Choroid plexus epithelial cell (primary cell): Measurements from ENCODE around the gene CRAT.

ENCODE experiments used
- DNase-seq: peaks from one replicate; pipeline ENCODE4 v3.0.0-alpha.2; 2010; ENCODE audit warnings: low read depth
- H3K4me3 ChIP-seq: 2 replicates; pipeline ENCODE4 v1.5.1; 2011; ENCODE audit warnings: low read depth, mild to moderate bottlenecking, control low read depth, low read length, moderate library complexity
- TF ChIP-seq, protein P1 (sequence below): conservative IDR thresholded peaks from 2 replicates; pipeline ENCODE4 v1.5.1; 2011; ENCODE audit warnings: low read depth, mild to moderate bottlenecking, control low read depth, inconsistent platforms, low read length, moderate library complexity

The CRAT gene

DNA sequence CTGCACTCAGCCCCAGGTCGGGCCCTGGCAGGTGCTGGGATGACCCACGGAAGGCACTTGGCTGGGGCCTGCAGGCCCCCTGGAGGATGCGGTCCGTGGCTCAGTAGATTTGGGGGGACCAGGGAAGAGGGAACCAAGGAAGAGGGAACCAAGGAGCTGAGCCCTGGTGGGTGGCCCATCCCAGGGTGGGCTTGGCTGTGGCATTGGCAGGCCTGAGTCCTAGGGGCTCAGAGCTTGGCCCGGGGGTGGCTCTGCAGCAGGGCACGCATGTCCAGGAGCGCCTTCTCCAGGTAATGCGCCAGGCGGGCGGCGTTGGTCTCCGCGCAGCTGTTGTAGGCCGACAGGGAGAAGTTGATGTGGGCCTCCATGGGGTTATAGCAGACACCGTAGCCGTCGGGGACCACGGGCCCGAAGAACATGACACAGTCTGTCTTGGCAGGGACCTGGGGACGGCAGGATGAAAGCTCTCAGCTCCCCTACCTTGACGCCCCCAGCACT lies 15.4 kb downstream of the CRAT start:
- H3K4me3 ChIP-seq: no peak overlapping the region
- TF ChIP-seq, protein P1, sequence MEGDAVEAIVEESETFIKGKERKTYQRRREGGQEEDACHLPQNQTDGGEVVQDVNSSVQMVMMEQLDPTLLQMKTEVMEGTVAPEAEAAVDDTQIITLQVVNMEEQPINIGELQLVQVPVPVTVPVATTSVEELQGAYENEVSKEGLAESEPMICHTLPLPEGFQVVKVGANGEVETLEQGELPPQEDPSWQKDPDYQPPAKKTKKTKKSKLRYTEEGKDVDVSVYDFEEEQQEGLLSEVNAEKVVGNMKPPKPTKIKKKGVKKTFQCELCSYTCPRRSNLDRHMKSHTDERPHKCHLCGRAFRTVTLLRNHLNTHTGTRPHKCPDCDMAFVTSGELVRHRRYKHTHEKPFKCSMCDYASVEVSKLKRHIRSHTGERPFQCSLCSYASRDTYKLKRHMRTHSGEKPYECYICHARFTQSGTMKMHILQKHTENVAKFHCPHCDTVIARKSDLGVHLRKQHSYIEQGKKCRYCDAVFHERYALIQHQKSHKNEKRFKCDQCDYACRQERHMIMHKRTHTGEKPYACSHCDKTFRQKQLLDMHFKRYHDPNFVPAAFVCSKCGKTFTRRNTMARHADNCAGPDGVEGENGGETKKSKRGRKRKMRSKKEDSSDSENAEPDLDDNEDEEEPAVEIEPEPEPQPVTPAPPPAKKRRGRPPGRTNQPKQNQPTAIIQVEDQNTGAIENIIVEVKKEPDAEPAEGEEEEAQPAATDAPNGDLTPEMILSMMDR: no peak
- no peak for DNase-seq

DNA sequence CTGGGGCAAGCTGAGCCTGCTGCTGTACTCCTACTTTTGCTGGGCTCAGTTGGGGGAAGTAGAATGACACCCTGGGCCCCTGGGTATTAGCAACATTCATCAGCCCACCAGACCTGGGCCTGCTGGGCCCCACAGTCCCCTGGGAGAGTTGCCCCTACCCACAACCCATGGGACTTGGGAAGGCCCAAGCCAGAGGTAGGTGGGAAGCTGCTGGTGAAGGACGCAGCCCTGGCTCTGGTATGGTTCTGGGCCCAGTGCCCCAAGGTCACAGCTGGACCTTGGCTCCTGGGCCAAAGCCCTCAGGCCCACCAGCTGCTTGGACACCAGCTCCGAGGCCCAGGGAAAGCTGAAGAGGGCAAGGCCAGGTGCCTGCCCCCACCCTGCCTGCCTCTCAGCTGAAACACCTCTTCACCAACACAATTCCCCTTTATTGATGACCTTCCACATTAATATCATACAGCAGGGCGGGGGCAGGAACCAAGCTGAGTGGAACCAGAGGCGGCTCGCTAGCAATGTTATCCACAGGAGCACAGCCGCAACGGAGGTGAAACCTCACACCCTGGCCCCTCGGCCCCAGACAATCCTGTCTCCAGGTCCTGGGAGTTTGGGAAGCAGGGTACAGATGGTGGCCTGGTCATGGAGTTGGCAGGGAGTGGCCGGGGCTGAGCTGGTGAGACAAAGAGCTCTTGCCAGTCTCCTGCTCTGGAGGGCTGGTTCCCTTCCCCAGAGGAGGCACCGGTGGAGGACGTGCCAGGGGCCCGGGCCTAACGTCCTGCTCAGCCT lies 16.0 kb downstream of the CRAT start:
- no peak overlapping the region for H3K4me3 ChIP-seq
- TF ChIP-seq, protein P1: no peak
- DNase-seq: no peak

DNA sequence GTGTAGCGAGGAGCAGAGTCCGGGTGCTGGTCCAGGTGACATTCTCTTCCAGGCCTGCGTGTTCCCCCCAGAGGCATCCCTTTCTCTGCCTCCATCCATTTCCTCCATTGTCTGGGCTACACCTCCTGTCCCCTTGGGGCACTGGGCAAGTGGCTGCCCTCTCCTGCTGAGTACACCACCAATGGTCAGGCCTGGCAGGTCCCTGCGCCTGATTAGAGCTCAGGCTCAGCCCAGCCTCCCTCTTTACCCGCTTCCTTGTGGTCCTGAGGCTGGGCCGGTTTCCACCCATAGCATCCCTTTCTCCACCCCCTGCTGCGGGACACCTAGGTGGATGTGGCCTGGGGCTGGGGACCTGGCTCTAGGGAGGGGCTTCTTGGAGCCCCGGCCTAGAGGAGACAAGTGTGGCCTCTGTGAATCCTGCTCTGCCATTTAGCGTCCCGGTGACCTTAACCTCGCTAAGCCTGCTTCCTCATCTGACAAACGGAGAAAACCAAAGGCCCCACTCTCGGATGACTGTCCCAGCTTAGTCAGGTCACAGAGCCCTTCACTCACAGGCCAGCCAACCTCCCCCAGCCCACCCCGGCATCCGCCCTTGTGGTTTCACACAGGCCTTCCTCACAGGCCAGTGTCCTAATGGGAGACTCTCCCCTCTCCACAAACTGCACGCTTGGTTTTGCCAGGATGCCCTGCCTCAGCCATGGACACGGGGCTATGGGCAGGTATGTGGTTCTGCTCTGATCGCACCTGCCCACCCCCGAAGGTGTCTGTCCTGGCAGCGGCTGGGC lies 16.8 kb downstream of the CRAT start:
- no peak overlapping the region for H3K4me3 ChIP-seq
- no peak for DNase-seq
- TF ChIP-seq, protein P1: no peak

DNA sequence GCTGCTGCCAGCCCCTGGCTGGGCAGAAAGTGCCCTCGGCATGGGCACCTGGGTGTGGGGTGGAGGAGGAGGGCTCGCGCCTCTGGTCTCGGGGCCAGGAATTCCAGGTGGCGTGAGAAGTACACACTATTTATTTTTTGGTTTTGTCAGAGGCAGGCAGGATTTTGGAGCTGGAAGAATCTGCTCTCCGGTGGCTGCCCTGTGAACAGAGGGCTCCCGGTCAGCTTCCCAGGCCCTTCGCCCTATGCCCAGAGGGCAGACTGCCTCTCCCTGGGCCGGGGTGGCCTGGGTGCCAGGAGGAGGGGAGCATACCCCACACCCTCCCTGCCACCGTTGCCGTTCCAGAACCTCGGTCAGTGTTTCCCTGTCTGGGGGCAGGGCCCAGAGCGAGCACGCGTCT lies 21.3 kb downstream of the CRAT start:
- H3K4me3 ChIP-seq: no peak overlapping the region
- TF ChIP-seq, protein P1: no peak
- no peak for DNase-seq

DNA sequence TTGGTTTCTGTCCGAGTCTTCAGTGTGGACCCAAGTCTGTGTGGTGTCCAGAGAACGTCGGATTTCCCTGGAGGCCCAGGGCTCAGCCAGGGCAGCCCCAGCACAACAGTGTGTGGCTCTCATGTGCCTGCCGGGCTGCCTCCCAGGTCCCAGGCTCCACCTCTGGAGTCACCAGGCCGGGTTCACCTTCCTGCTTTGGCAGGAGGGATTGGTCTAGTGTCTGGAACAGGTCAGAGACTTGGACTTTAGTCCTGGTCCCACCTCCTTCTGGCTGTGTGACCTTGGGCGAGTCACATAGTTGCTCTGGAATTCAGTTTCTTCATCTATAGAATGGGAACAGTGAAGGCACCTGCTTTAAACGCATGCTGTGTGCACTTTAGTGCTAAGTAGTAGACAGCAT lies 26.5 kb downstream of the CRAT start:
- no peak overlapping the region for H3K4me3 ChIP-seq
- TF ChIP-seq, protein P1: no peak
- DNase-seq: no peak

DNA sequence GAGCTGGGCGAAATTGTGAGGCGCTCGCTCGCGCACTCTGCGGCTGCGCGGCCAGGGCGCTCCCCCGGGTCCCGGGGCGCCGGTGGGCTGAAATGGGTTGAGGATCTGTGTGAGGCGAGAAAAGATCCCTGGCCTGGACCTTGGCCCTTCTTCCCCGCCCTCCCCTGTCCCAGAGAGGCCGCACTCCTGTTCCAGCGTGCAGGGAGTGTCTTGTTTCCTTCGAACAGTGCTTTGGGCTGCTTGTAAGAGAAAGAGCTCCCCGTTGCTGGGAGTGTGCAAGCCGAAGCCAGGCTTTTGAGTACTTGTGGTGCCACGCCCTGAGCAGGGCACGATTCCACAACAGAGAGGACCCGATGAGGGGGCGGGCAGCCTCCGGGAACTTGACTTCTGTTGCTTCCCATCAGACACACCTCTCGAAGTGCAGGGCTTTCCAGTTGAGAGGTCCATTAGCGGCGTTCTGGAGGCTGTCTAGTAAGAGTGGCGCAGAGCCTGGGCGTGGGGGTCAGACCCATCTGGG lies 29.1 kb downstream of the CRAT start:
- TF ChIP-seq, protein P1: no peak
- peak overlapping the region; percentile 73 for H3K4me3 ChIP-seq
- DNase-seq: no peak
